HG02884 (cell line): ENCODE measurements around the gene COMT.

Experiments
- ATAC-seq: cut with Tn5 transposase; IDR thresholded peaks from one replicate; pipeline ENCODE4 v1.9.1; 2021; ENCODE audit warnings: mild to moderate bottlenecking, moderate library complexity; ENCODE audit not compliant: unreplicated experiment

Gene COMT

DNA sequence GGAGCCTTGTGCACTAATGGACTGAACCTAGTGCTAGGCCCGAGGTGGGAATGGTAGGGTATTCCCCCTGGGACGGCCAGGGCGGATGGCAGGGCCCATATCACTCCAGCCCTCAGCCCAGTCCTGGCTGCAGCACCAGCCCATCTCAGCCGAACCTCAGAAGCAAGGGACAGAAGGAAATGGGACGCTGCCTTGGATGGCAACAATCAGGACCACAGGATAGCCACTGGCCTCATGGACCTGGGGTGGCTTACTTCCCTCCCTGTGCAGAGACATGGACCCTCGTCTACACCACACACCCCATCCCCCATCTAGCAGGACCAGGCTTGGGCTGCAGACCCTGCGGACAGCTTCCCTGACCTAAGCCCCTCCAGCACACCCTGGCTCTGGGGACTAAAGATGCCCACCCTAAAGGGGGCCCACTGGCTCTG is 50.9 kb downstream of the COMT start:
- ATAC-seq, result no peak

GRCh38 chr22:19992921-19993355 is 51.4 kb downstream of the COMT start:
- no peak for ATAC-seq

DNA sequence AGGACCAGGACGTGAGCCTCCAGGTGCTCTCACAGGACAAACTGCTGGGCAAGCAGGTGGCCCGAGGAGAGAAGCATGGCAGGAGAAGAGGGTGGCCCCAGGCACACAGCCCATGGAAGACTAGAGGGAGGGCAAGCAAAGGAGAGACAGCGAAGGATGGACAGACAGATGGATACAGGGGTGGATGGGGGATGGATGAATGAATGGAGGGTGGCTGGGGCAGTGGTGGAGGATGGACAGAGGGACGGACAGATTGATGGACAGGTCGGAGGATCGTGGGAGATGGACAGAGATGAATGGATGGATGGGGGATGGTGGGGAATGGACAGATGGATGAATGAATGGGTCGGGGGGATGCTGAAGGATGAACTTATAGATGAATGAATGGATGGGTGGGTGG is 52.4 kb downstream of the COMT start:
- ATAC-seq, result no peak

GRCh38 chr22:19994851-19995610 is 53.5 kb downstream of the COMT start:
- ATAC-seq, result no peak

- ATAC-seq, result no peak
Observed at GRCh38 chr22:19995611-19996339, 54.2 kb downstream of the COMT start.

DNA sequence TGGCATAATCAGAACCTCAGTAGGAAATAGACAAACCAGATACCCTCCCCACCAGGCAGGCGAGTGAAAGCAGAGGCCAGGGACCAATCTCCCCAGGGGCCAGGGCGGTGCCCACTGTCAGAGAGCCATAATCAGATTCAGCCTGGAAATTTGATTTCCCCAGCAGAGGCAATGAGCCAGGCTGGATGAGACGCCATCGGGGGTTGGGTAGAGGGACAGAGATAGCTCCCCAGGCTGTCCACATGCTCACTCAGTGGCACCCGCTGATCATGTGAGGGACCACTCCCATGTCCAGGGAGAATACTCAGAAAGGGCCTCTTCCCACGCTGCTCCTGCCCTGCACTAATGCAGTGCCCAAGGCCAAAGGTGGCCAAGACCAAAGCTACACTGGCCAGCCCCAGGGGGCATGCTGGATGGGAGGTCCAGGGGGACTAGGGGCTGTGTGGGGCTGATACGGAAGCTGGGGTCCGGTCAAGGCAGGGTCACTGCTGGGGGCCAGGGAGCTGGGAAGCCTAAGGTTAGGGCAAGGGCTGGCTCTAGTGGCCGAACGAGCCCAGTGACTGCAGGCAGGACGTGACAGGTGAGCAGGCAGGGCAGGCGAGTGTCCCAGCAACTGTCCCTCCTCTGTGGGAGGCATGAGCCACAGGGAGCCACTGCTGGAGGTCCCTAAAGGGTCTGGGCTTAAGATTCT is 55.3 kb downstream of the COMT start:
- no peak for ATAC-seq

GRCh38 chr22:19997561-19998231 is 56.1 kb downstream of the COMT start:
- no peak for ATAC-seq

GRCh38 chr22:19998232-19998951 is 56.8 kb downstream of the COMT start:
- ATAC-seq, result no peak

DNA sequence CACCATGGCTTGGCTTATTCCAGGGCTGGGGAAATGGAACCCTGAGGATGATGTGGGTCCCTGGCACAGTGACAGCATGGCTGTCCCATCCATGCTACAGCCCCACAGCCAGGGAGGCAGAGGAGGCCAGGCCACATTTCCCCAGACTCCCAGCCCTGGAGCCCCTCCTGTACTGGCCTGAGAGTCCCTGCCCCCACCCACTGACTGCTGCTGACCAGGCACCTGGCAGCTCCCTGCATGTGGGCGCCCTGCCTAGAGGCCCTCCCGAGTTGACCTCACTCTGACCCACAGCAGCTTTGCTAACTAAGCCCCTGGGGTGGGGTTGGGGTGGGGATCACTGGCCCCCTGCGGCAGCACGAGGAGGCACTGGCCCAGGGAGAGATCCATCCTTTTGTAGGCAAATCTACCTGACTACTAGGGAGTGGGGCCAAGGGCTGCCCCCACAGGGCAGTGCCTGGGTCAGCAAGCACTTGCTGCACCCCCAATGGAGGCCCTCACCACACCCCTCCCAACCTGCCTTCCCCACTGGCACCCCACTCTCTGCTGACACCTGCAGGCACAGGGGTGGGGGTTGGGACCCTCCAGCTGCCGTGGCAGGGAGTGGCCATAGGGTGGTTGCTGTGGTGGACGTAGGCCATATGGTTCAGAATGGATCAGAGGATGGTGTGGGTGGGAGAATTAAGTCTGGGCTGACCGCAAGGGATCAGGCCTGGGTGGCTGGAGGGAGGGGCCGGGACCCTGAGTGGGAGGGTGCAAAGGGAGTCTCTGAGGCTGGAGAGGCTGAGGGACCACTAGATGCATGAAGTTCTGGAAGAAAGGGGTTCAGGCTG is 57.6 kb downstream of the COMT start:
- no peak for ATAC-seq

GRCh38 chr22:20000246-20001081 is 58.9 kb downstream of the COMT start:
- no peak for ATAC-seq

DNA sequence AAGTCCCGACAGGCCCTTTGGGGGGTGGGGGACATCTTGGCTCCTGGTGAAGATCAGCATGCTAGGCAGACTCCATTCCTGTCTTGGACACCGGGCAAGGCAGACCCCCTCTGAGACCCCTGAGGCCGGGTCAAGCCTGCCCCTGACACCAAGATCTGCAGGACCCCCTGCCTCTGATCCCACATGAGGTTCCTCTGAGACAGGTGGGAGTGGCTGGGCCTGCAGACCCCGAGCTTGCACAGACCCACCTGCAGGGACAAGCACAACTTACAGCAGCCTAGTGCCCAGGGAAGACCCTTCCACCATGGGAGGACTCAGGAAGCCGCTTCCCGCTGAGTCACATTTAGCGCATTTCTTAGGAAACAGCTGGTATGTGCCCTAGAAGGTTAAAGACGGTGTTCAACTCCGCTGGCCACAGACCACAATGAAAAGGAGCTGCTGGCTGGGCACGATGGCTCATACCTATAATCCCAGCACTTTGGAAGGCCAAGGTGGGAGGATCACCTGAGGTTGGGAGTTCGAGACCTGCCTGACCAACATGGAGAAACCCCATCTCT is 59.6 kb downstream of the COMT start:
- no peak for ATAC-seq

- ATAC-seq, result no peak
Observed at GRCh38 chr22:20002128-20002527, 60.6 kb downstream of the COMT start.

DNA sequence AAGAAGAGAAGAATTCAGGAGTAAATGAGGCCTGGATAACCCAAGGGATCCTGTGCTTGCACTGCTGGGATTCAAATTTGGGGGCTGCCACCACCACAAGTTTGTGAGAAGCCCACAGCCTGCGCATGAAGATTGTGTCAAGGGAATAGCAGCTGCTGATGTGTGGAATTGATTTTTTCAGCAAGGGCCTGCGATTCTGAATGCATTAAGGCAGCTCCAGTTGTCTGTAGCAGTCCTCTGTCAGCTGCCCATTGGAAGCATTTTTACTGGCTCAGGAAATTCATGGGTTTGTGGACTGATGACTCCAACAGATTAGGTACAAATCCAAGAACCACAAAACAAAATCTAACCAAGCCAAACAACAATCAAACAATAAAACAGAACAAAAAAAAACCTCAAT is 61.1 kb downstream of the COMT start:
- ATAC-seq, result no peak

DNA sequence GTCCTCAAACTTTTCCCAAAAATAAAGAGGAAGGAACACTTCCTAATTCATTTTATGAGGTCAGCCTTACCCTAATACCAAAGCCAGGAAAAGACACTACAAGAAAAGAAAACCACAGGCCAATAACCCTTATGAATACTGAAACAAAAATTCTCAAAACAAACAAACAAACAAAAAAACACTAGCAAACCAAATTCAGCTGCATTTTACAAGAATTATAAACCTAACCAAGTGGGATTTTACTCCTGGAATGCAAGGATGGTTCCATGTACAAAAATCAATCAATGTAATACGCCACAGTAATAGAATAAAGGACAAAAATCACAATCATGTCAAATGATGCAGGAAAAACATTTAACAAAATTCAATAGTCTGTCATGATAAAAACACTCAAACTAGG is 61.7 kb downstream of the COMT start:
- no peak for ATAC-seq

- no peak for ATAC-seq
Observed at GRCh38 chr22:20004464-20004863, 62.9 kb downstream of the COMT start.

- no peak for ATAC-seq
Observed at GRCh38 chr22:20008221-20008995, 66.8 kb downstream of the COMT start.

DNA sequence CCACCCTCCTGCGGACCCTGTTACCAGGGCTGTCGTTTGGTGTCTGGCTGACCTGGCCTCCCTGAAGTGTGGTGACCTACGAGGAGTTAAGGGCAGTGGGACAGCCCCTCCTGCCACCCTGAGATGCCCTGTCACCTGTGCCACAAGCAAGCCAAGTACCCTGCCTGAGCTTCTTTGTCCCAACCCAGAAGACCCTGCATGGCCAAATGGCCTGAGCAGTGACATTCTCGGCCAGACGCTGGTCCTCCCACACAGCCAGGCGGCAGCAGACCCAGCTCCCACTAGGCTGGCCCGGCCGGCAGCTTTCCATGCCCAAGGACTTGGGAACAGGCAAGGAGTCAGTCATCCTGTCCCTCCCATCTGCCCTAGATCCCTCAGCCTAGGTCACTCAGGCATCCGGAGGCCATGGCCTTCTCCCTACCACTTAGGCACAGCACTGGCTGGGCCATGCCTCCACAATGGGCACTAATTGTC is 67.5 kb downstream of the COMT start:
- no peak for ATAC-seq
